Right ventricle myocardium superior (tissue), 1 donor: ENCODE measurements around the gene LIMS3. TPM values are rescaled to one million over a fixed set of nuclear protein-coding genes. Genes with fewer than 3 reads are reported as not detected.
"Not testable (repeated sequence)": the region's sequence is repeated elsewhere in the genome, so short reads cannot be mapped to it uniquely, and the experiment has no call there.

Experiments used
- ATAC-seq: fragments of 200-7000 bp; cut with Tn5 transposase; one replicate; pipeline ENCODE4 v1.9.1; 2020; ENCODE audit warnings: mild to moderate bottlenecking; ENCODE audit not compliant: poor library complexity
- DNase-seq: peaks from one replicate; pipeline ENCODE4 v3.0.0-alpha.2; 2020
- intact Hi-C: fragments of 100-400 bp; cut with DNase I; formaldehyde crosslinking; loops from one replicate; pipeline ENCODE4 v1.11.2; 2022
- total RNA-seq: library from RNA; stranded (reverse); fragmentation: NEBNext Ultra II Directional; extraction: Animal tissue kit (Norgen Biotek cat#: 25700); gene quantifications from one replicate; pipeline ENCODE4 v1.2.1, GENCODE V29; 2021
- donor health status: DM: no; HTN: yes; CAD: no; lungs with severe emphysema.

LIMS3 gene
- total RNA-seq, 1 donor from 2014 or later = 4.1 TPM

- intact Hi-C loops, DNase-seq, ATAC-seq: not testable (repeated sequence)
Measured at GRCh38 chr2:109915830-109916229, 17.3 kb downstream of the LIMS3 start.

- intact Hi-C loops, DNase-seq, ATAC-seq: not testable (repeated sequence)
Measured at GRCh38 chr2:109920162-109920561, 21.7 kb downstream of the LIMS3 start.

DNA sequence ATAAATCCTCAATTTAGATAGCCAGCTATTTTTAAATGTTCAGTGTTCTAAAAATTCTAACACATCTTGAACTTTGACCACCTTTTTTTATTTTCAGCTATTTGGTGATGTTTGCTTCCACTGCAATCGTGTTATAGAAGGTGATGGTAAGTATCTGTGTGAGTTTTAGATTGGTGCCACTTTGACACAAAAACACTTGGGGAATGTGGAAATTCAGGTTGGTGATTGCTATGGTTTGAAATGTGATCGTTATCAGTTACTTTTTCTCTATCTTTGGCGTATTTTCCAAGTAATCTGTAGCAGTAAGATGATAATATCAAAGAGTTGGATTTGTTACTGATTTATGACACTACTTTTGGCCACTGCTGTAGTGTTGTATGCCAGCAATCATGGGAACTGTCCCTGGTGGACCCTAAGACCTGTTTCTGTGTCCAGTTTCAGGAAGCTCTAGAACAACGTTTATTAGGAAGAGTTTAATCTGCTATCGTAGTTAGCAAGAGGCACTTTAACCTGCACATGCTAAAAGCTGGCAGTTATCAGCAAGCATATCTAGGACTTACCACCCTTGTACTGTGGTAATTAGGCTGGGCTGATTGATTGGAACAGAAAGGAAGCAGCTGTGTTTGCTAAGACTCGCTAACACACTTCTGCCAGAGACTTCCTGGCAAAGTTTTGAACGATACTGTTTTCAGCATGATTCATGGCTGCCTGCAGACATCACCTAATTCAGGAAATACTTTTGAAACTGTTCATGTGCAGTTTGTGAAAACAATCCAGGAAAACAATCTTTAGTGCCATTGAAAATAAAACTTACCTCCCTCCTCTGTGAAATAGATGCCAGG, 23.3 kb downstream of the LIMS3 start:
- DNase-seq, intact Hi-C loops: not testable (repeated sequence)
- ATAC-seq = peak; percentile 79

GRCh38 chr2:109924481-109924880, 26.0 kb downstream of the LIMS3 start:
- DNase-seq, intact Hi-C loops: not testable (repeated sequence)
- ATAC-seq = peak; percentile 50

- ATAC-seq, intact Hi-C loops, DNase-seq: not testable (repeated sequence)
Measured at GRCh38 chr2:109927803-109928202, 29.3 kb downstream of the LIMS3 start.

- ATAC-seq, DNase-seq, intact Hi-C loops: not testable (repeated sequence)
Measured at GRCh38 chr2:109929222-109929621, 30.7 kb downstream of the LIMS3 start.

- DNase-seq = not testable (repeated sequence)
Measured at GRCh38 chr2:109936534-109936933, 38.0 kb downstream of the LIMS3 start.

GRCh38 chr2:109945362-109945761, 46.9 kb downstream of the LIMS3 start:
- intact Hi-C loops, DNase-seq, ATAC-seq: not testable (repeated sequence)

More at GRCh38 chr2:109936534-109936933, 38.0 kb downstream of the LIMS3 start:
- intact Hi-C loops, ATAC-seq: not testable (repeated sequence)

- DNase-seq, intact Hi-C loops: not testable (repeated sequence)
- ATAC-seq = peak; percentile 83
Measured at GRCh38 chr2:109947262-109947958, 48.9 kb downstream of the LIMS3 start.

DNA sequence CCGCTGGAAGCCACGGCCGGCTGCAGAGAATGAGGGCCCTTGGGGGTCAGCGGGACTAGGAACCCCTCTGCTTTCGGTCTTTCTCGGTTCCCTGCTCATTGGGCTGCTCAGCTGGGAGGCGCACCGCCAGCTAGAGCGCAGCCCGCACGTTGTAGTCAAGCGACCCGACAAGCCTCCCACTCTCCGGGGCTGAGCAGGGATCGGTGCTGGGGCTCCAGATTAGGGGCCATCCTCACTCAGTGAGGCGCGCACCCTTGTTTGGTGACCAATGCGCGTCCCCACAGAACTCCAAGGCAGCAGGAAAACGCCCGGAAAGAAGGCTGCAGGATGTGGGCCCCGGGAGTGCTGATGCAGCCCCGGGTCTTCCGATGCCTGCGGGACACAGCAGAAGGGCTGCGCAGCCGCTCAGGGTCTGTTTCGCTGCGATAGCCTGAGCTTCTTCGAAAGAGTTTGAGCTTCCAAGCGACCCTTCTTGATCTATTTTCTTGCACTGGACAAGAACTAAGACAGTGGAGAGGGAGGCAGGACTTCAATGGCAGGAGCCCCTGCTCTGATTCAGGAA, 49.6 kb downstream of the LIMS3 start:
- ATAC-seq = peak; percentile 63
- DNase-seq, intact Hi-C loops: not testable (repeated sequence)

GRCh38 chr2:109950146-109950843, 51.8 kb downstream of the LIMS3 start:
- DNase-seq, intact Hi-C loops: not testable (repeated sequence)
- ATAC-seq = peak; percentile 47

DNA sequence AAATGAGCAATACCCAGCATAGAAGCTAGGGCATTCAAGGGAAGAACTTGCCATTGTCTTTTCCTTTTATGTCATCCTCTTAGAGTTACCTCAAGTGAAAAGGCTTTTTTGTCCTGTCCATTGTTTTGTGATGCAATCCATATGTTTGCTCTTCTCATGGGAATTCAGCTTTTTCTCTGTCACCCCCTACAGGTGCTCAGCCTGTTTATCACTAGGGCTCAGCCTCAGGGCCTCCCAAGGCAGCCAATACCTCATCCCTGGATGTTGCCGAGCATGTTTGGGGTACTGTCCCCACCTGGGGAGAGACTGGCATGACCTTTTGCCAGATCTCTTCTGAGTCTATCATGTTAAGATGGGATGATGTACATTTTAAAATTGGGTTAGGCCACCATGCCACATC, 65.5 kb downstream of the LIMS3 start:
- ATAC-seq, intact Hi-C loops, DNase-seq: not testable (repeated sequence)

DNA sequence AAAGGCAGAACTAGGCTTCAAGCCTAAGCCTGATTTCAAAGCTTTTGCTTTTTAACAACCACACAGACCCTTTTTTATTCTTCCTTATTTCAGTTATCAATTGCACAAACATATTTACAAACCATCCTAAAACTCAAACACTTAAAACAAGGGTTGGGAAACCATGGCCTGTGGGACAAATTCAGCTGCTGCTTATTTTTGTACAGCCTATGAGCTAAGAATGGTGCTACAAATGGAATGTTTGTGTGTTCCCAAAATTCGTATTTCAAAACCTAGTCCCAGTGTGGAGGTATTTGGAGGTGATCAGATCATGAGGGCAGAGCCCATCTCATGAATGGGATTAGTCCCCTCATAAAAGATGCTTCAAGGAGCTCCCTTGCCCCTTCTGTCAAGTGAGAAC, 67.0 kb downstream of the LIMS3 start:
- ATAC-seq, DNase-seq, intact Hi-C loops: not testable (repeated sequence)

DNA sequence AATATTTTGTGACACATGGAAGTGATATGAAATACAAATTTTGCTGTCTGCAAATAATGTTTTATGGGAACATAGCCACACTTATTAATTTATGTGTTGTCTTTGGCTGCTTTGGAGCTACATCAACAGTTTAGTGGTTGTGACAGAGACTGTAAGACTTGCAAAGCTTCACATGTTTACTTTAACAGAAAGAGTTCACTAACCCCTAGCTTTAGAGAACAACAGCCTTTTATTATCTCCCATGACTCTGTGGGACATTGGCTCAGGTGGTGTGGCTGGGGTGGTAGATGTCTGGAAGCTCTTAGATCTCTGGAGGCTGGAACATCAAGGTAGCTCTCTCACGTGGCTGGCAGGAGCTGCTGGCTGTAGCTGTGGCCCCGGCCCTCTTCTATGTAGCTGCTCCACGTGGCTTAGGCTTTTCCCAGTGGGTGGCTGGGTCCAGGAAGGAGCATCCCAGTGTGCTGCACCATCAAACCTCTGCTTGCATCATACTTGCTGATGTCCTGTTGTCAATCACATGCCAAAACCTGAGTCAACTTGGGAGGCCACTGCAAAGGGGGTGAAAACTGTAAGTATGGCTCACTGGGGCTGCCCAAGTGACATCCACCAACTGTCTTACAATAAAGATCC, 67.7 kb downstream of the LIMS3 start:
- ATAC-seq, DNase-seq, intact Hi-C loops: not testable (repeated sequence)

- ATAC-seq, intact Hi-C loops, DNase-seq: not testable (repeated sequence)
Measured at GRCh38 chr2:109966858-109967257, 68.4 kb downstream of the LIMS3 start.

DNA sequence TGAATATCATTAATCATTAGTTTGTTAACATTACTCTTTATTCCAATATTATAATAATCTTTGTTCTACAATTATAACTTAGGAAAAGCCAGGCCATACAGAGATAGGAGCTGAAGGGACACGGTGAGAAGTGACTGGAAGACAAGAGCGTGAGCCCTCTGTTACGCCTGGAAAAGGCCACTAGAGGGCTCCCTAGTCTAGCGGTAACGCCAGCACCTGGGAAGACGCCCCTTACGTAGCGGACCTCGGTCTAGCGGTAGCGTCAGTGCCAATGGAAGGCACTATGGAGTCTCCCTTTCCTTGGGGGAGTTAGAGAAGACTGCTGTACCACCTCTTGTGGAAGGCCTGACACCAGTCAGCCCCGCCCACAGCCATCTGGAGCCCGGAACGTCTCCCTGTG, 71.4 kb downstream of the LIMS3 start:
- ATAC-seq = peak; percentile 87
- DNase-seq, intact Hi-C loops: not testable (repeated sequence)

GRCh38 chr2:109971710-109972109, 73.2 kb downstream of the LIMS3 start:
- ATAC-seq, DNase-seq, intact Hi-C loops: not testable (repeated sequence)
